ENCODE measurements around the gene CYBC1.

Gene CYBC1

GRCh38 chr17:82408288-82408937, 42.1 kb downstream of the CYBC1 start:
- no peak for TF ChIP-seq CTCF (IDR thresholded peaks at IDR 0.05; ENCODE audit: low read length, missing control alignments)
- DNase-seq (ENCODE audit: low read depth), result no peak
- H3K4me3 ChIP-seq (replicated peaks; ENCODE audit: low read depth, low read length), result no peak overlapping the region

- DNase-seq (ENCODE audit: low read depth), result no peak
- TF ChIP-seq CTCF (IDR thresholded peaks at IDR 0.05; ENCODE audit: low read length, missing control alignments), result no peak
- no peak overlapping the region for H3K4me3 ChIP-seq (replicated peaks; ENCODE audit: low read depth, low read length)
Measured at GRCh38 chr17:82407255-82407654, 43.3 kb downstream of the CYBC1 start.

GRCh38 chr17:82406131-82406671, 44.4 kb downstream of the CYBC1 start:
- no peak for DNase-seq (ENCODE audit: low read depth)
- no peak overlapping the region for H3K4me3 ChIP-seq (replicated peaks; ENCODE audit: low read depth, low read length)
- TF ChIP-seq CTCF (IDR thresholded peaks at IDR 0.05; ENCODE audit: low read length, missing control alignments), result no peak

DNA sequence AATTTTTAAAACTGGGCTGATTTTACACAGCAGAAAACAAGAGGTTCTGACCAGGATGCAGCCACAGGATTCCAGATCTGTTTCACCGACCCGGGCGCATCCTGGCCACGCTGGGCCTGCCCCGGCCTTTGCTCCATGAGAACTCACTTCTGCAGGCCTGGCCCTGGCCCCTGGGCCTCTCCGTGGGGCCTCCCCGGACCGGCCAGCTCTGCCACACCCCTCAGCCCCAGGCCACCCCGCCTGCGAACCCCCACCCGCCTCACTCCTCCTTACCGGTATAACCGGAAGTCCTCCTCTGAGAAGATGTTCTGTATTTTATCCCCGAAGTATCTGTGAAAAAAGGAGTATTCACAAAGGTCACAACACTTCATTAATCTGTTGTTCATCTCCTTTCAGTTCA, 45.5 kb downstream of the CYBC1 start:
- TF ChIP-seq CTCF (IDR thresholded peaks at IDR 0.05; ENCODE audit: low read length, missing control alignments), result no peak
- no peak for DNase-seq (ENCODE audit: low read depth)
- no peak overlapping the region for H3K4me3 ChIP-seq (replicated peaks; ENCODE audit: low read depth, low read length)

DNA sequence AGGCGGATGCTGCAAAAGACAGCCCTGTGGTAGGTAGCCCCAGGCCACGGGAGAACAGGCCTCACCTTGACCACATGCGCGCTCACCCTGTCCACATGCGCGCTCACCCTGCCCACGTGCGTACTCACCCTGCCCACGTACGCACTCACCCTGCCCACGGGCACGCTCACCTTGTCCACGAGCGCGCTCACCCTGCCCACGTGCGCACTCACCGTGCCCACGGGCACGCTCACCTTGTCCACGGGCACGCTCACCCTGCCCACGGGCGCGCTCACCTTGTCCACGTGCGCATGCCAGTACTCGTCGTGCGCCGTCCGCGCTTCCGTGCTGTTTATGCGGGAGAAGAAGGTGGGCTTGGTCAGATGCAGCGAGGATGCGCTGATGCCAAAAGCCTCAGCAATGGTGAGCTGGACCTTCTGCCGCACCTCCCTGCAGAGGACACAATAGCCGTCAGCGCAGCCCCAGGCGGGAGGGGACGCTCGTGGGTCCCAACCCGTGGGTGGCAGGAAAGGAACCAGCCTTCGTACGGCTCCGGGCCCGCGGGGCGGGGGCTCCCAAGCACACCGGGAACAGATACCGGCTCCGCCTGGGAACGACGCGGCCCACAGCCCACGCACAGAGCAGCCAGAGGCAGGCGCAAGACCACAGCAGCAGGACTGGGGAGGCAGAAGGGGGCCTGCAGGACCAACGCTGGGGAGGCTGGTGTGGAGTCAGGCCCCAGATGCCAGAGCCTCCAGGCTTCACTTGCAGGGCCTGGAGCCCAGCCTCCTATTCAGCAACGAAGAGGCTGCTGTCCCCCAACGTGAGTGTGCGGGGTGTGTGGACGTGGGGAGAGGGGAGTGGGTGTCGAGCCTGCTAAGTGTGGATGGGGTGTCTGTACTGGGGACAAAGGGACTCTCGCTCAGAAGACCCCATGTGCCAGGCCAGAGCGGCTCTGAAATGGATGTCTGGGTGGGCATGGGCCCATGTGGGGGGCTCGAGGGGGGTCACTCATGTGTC, 46.6 kb downstream of the CYBC1 start:
- TF ChIP-seq CTCF (IDR thresholded peaks at IDR 0.05; ENCODE audit: low read length, missing control alignments), result no peak
- no peak overlapping the region for H3K4me3 ChIP-seq (replicated peaks; ENCODE audit: low read depth, low read length)
- DNase-seq (ENCODE audit: low read depth), result no peak

DNA sequence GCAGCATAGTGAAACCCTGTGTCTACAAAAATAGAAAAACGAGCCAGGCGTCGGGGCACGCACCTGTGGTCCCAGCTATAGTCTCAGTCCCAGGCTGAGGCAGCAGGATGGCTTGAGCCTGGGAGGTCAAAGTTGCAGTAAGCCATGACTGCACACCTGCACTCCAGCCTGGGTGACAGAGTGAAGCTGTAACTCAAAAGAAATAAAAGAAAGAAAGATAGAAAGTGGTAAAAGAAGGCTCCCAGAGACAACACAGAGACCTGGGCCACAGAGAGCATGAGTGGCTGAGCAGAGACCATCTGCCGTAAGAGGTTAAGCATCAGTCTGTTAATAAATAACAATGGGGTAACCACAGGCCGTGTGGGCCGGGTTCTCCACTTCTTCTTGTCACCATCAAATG, 47.7 kb downstream of the CYBC1 start:
- H3K4me3 ChIP-seq (replicated peaks; ENCODE audit: low read depth, low read length), result no peak overlapping the region
- no peak for TF ChIP-seq CTCF (IDR thresholded peaks at IDR 0.05; ENCODE audit: low read length, missing control alignments)
- no peak for DNase-seq (ENCODE audit: low read depth)

Measured in fibroblast of pulmonary artery (primary cell).